Testis (tissue), 3 donors: ENCODE data around the gene GALNT9. TPM values are rescaled to one million over a fixed set of nuclear protein-coding genes. Genes with fewer than 3 reads are reported as not detected.

Experiments
- DNase-seq: peaks from one replicate; pipeline ENCODE4 v3.0.0-alpha.2; 2019
- H3K27ac ChIP-seq, 2 donors: fragments of 200-600 bp; sonication (generic); one replicate each; pipeline ENCODE4 v1.5.1; 2019
- H3K27me3 ChIP-seq: fragments of 200-600 bp; sonication (generic); one replicate; pipeline ENCODE4 v1.5.1; 2019
- H3K36me3 ChIP-seq: fragments of 200-600 bp; sonication (generic); one replicate; pipeline ENCODE4 v1.5.1; 2017; ENCODE audit warnings: low read depth; ENCODE audit errors: missing control alignments
- H3K4me1 ChIP-seq: fragments of 200-600 bp; sonication (generic); one replicate; pipeline ENCODE4 v1.5.1; 2019
- H3K4me3 ChIP-seq, 2 donors: fragments of 200-600 bp; sonication (generic); one replicate each; pipeline ENCODE4 v1.5.1; 2017 to 2019
- H3K9me3 ChIP-seq: fragments of 200-600 bp; sonication (generic); one replicate; pipeline ENCODE4 v1.5.1; 2017
- CTCF ChIP-seq, 3 experiments: fragments of 450-650 bp in 2 of 3; fragments of 200-600 bp in 1 of 3; sonication (generic) in 1 of 3; IDR thresholded peaks; one replicate each; pipeline ENCODE4 v1.5.1; 2016 to 2019; ENCODE audit warnings: antibody characterized with exemption in 3 of 3, mild to moderate bottlenecking in 2 of 3, moderate library complexity in 1 of 3
- POLR2A ChIP-seq: fragments of 450-650 bp; IDR thresholded peaks from one replicate; pipeline ENCODE4 v1.6.1; 2017; ENCODE audit warnings: antibody characterized with exemption, mild to moderate bottlenecking, moderate library complexity
- WGBS, 2 donors: methylation state at CpG; one replicate each; pipeline ENCODE4 v1.1.5; 2018; 5-methylcytosine and 5-hydroxymethylcytosine counted together
- intact Hi-C: fragments of 100-400 bp; cut with DNase I; formaldehyde crosslinking; loops from one replicate; pipeline ENCODE4 v1.15.1; 2023; ENCODE audit warnings: low total_unique reads
- polyA plus RNA-seq: library from polyadenylated mRNA; stranded (reverse); fragments of 350-450 nt; fragmentation: Illumina TruSeq; extraction: RNeasy Lipid Tissue Mini Kit (QIAGEN cat#74804); gene quantifications from one replicate; pipeline ENCODE4 v1.2.3, GENCODE V29; 2014; ENCODE audit warnings: low read depth, low replicate concordance; ENCODE audit not compliant: insufficient read depth
- total RNA-seq, 2 donors: library from RNA; depleted of rRNA; stranded (reverse); fragments of >200 nt; gene quantifications; one replicate each; pipeline ENCODE4 v1.2.3, GENCODE V29; 2016

The GALNT9 gene
- total and polyA plus RNA-seq, 3 donors from 2014 or later: 1.1 to 1.5 (median 1.3) TPM

GRCh38 chr12:132347176-132347855 lies 17.9 kb upstream of the GALNT9 start:
- no peak overlapping the region for H3K27ac ChIP-seq
- intact Hi-C loops: no loop called here
- TF ChIP-seq POLR2A (no peak), CTCF (IDR thresholded peaks at IDR 0.05) (no peak)
- peaks cover 4% of the 10 kb centered on the region for H3K4me1 ChIP-seq
- no peaks in the 10 kb centered on the region for H3K27me3 ChIP-seq
- H3K36me3 ChIP-seq: no peaks in the 10 kb centered on the region
- DNase-seq: no peak
- H3K9me3 ChIP-seq: no peaks in the 10 kb centered on the region
- H3K4me3 ChIP-seq: no peak overlapping the region
- WGBS, 2 donors: 85 to 93% methylated on average over 11 to 33 of the region's 33 CpGs

- TF ChIP-seq CTCF (IDR thresholded peaks at IDR 0.05) (no peak), POLR2A (no peak)
- WGBS, 2 donors: 90% methylated on average over 19 to 20 of the region's 20 CpGs
- DNase-seq: no peak
- H3K27me3 ChIP-seq: no peaks in the 10 kb centered on the region
- H3K9me3 ChIP-seq: no peaks in the 10 kb centered on the region
- no peak overlapping the region for H3K27ac ChIP-seq
- H3K4me1 ChIP-seq: peaks cover 4% of the 10 kb centered on the region
- no peaks in the 10 kb centered on the region for H3K36me3 ChIP-seq
- intact Hi-C loops: no loop called here
- no peak overlapping the region for H3K4me3 ChIP-seq
Observed at GRCh38 chr12:132346471-132347175, 17.2 kb upstream of the GALNT9 start.

DNA sequence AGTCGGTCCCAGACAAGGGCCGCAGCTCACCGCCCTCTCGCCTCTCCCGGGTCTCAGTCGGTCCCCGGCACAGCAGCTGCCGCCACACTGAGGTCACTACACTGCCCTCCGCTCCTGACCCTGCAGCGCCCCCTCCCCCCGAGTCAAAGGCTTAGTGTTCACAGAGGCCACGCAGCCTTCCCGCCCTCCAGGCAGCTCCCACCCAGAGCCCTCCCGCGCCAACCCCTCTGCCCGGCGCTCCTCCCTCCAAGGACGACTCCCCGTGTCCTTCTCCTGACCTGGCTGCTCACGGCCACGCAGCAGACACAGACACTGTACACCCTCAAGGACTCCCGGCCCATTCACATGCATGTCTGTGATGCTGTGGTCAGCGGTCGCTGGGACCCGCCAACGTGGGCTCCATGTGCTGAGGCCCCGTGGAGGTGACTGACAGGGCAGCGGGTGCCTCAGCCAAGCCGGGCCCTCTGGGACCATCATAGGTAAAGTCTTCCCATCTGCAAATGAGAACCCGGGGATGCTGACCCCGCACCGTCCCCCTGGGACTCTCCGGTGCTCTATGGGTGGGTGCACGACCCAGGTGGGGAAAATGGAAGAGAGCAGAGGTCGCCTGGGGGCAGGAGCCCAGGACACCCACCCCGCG lies 16.3 kb upstream of the GALNT9 start:
- H3K27me3 ChIP-seq: no peaks in the 10 kb centered on the region
- no peak overlapping the region for H3K27ac ChIP-seq
- no peak overlapping the region for H3K4me3 ChIP-seq
- no peaks in the 10 kb centered on the region for H3K9me3 ChIP-seq
- 50 to 52% methylated on average over 22 to 37 of the region's 37 CpGs for WGBS, 2 donors
- TF ChIP-seq CTCF (IDR thresholded peaks at IDR 0.05) (no peak), POLR2A (no peak)
- H3K4me1 ChIP-seq: peaks cover 4% of the 10 kb centered on the region
- no peaks in the 10 kb centered on the region for H3K36me3 ChIP-seq
- no peak for DNase-seq
- intact Hi-C loops: no loop called here

DNA sequence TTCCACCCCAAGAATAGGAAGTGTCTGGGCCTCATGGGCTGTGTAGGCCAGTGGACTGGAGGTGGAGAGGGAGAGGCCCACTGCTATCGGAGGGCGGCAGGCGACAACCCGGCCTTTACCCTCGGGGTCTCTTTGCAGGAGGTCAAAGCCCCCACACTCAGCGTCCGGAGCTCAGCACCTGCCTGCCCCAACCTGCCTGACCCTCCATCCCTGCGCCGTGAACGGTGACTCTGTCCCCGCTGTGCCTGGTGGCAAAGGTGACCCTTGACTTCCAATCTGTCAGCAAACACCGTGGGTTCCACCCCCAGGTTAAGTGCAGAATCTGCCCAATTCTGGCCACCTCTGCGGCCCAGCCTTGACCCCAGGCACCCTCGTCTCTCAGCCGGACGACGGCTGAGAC lies 15.7 kb upstream of the GALNT9 start:
- Histone ChIP-seq H3K36me3 (no peaks in the 10 kb centered on the region), H3K27ac (no peak overlapping the region), H3K27me3 (no peaks in the 10 kb centered on the region), H3K4me1 (peaks cover 4% of the 10 kb centered on the region), H3K4me3 (no peak overlapping the region), H3K9me3 (no peaks in the 10 kb centered on the region)
- 65 to 74% methylated on average over 10 to 17 of the region's 17 CpGs for WGBS, 2 donors
- intact Hi-C loops: no loop called here
- TF ChIP-seq CTCF (IDR thresholded peaks at IDR 0.05) (no peak), POLR2A (no peak)
- no peak for DNase-seq
